Activated CD4-positive, alpha-beta T cell treated with anti-CD3 and anti-CD28 coated beads for 36 hours (primary cell): ENCODE measurements around the gene ANKS1B. TPM values are rescaled to one million over a fixed set of nuclear protein-coding genes. Genes with fewer than 3 reads are reported as not detected.

Source experiments
- ATAC-seq: fragments of 200-7000 bp; cut with Tn5 transposase; one replicate; pipeline ENCODE4 v1.10.0; 2021; ENCODE audit warnings: mild to moderate bottlenecking, moderate library complexity
- CTCF ChIA-PET: fragments of 350-600 bp; sonication (Branson Sonifier 250); formaldehyde crosslinking; loops from one replicate; lab custom pipeline; 2021; ENCODE audit warnings: antibody characterized with exemption; lab: Charles Lee
- POLR2A ChIA-PET: fragments of 350-600 bp; sonication (Branson Sonifier 250); formaldehyde crosslinking; loops from one replicate; lab custom pipeline; 2021; ENCODE audit warnings: antibody characterized with exemption, inconsistent platforms; lab: Charles Lee
- DNase-seq: peaks from one replicate; pipeline ENCODE4 v3.0.0-alpha.2; 2020
- H3K27ac Mint-ChIP-seq: one replicate; pipeline ENCODE4 v1.8.0; 2021; ENCODE audit warnings: mixed read lengths
- H3K27me3 Mint-ChIP-seq: one replicate; pipeline ENCODE4 v1.8.0; 2021; ENCODE audit warnings: mixed read lengths
- H3K36me3 Mint-ChIP-seq: one replicate; pipeline ENCODE4 v1.8.0; 2021; ENCODE audit warnings: low read depth, mixed read lengths
- H3K4me1 Mint-ChIP-seq: one replicate; pipeline ENCODE4 v1.8.0; 2021; ENCODE audit warnings: mixed read lengths
- H3K4me3 Mint-ChIP-seq: one replicate; pipeline ENCODE4 v1.8.0; 2021; ENCODE audit warnings: mild to moderate bottlenecking, moderate library complexity, mixed read lengths
- H3K9me3 Mint-ChIP-seq: one replicate; pipeline ENCODE4 v1.8.0; 2021; ENCODE audit warnings: low read depth, mixed read lengths
- intact Hi-C, 2 experiments: fragments of 100-400 bp; cut with DNase I in 1 of 2; cut with micrococcal nuclease in 1 of 2; formaldehyde crosslinking; loops; one replicate each; pipeline versions ENCODE4 v1.14.2 to v1.15.1; 2022 to 2024; cut with DNase I, micrococcal nuclease
- total RNA-seq, 2 experiments: library from RNA; stranded (reverse); gene quantifications; one replicate each; pipeline ENCODE4 v1.2.3, GENCODE V29; 2021

The ANKS1B gene
- total RNA-seq, 2 experiments from 2014 or later, result 0.19 to 0.73 TPM

DNA sequence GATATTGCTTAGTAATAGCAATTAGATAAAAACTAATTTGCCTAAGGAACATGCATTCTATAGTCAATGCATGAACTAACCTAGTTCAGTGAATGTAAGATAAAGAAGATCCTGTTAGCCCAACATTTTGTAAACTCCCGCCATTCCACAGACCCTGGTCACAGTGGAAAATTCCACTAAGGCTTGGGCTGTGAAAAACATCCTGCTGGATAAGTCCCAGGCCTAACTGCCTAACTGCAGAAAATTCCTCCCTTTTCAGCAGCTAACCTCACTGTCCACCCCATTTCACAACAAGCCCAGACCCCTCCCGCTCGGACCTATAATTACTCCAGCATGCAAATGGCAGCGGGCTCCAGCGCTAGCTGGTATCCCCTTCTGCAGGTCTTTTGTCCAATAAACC is 435.1 kb downstream of the ANKS1B start:
- peaks cover 8% of the 10 kb centered on the region for H3K9me3 Mint-ChIP-seq
- no peak overlapping the region for H3K27ac Mint-ChIP-seq
- no peaks in the 10 kb centered on the region for H3K27me3 Mint-ChIP-seq
- ChIA-PET POLR2A (no interaction called here), CTCF (no interaction called here)
- H3K4me3 Mint-ChIP-seq, result no peak overlapping the region
- DNase-seq, result no peak
- intact Hi-C loops, result no loop called here
- ATAC-seq, result no peak
- no peaks in the 10 kb centered on the region for H3K36me3 Mint-ChIP-seq
- no peaks in the 10 kb centered on the region for H3K4me1 Mint-ChIP-seq

DNA sequence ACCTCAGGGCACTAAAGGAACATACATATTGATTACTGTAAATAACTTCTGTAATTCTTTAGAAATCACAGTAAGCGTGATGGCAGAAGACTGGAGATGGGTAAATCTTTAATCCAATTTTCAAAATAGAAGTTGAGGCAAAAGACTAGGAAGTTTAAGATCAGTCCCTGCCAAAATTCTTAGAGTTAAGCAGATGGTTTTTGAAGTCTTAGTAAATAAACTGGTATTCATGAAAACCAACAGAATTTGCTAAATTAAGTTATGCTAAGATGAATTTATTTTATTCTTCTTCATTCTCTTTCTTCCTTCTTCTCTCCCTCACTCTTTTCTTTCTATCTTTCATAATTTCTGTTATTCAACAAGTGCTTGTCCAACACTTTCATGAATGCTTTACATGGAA is 435.5 kb downstream of the ANKS1B start:
- ATAC-seq, result no peak
- Mint-ChIP-seq H3K4me1 (no peaks in the 10 kb centered on the region), H3K9me3 (peaks cover 8% of the 10 kb centered on the region), H3K27ac (no peak overlapping the region), H3K27me3 (no peaks in the 10 kb centered on the region), H3K4me3 (no peak overlapping the region), H3K36me3 (no peaks in the 10 kb centered on the region)
- ChIA-PET CTCF (no interaction called here), POLR2A (no interaction called here)
- no peak for DNase-seq
- intact Hi-C loops, result no loop called here

DNA sequence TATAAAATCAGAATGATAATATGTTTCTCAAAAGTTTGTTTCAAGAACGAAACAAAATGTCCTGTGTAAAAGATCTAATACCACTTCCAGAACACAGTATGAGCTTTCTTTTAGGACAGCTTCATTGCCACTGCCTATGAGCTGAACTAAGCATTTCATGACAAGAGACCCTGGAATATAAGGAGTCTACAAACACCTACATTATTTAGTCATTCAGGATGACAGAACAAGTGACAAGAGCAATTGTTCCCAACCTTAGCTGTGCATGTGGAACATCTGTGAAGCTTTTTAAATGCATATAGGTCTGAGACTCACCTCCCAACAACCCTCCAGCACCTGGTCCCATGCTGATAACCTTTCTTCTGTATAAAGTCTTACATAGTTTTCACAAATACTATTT is 440.3 kb downstream of the ANKS1B start:
- peaks cover 2% of the 10 kb centered on the region for H3K9me3 Mint-ChIP-seq
- no peaks in the 10 kb centered on the region for H3K27me3 Mint-ChIP-seq
- ChIA-PET POLR2A (no interaction called here), CTCF (no interaction called here)
- no peak overlapping the region for H3K27ac Mint-ChIP-seq
- no peak for ATAC-seq
- no peak for DNase-seq
- H3K36me3 Mint-ChIP-seq, result no peaks in the 10 kb centered on the region
- no peak overlapping the region for H3K4me3 Mint-ChIP-seq
- intact Hi-C loops, result no loop called here
- no peaks in the 10 kb centered on the region for H3K4me1 Mint-ChIP-seq

DNA sequence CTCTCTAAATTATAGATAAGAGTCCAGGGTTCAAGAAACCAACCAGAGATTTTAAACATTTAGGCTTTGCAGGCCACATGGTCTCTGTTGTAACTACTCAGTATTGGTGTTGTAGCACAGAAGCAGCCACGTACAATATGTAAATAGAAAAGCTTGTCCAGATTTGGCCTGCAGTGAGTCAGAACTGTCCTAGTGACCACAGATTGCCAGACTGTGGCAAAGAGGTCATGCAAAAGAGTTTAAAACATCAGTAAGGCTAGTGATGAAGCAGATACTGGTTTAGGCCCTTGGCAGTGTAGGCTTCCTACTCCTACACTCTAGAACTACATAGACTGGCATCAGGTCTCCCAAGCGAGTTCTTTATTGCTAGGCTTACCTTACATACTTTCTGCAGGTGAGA is 454.8 kb downstream of the ANKS1B start:
- Mint-ChIP-seq H3K4me3 (no peak overlapping the region), H3K4me1 (no peaks in the 10 kb centered on the region), H3K27me3 (no peaks in the 10 kb centered on the region), H3K9me3 (peaks cover 2% of the 10 kb centered on the region), H3K27ac (no peak overlapping the region), H3K36me3 (no peaks in the 10 kb centered on the region)
- DNase-seq, result no peak
- no peak for ATAC-seq
- ChIA-PET CTCF (no interaction called here), POLR2A (no interaction called here)
- intact Hi-C loops, result no loop called here

DNA sequence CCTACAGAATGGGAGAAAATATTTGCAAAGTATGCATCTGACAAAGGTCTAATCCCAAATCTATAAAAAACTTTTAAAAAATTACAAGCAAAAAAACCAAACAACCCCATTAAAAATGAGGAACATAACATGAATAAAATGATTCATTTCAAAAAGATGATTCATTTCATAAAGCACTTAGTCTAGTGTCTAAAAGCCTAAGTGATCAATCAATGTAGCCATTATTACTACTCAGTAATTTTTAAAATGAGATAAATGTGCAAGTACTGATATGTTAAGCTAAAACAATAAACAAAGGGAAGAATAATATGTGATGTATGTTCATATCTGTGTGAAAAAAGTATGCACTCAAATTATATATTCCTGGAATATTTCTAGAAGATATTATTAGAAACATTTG is 456.3 kb downstream of the ANKS1B start:
- H3K9me3 Mint-ChIP-seq, result peaks cover 7% of the 10 kb centered on the region
- H3K27me3 Mint-ChIP-seq, result no peaks in the 10 kb centered on the region
- H3K27ac Mint-ChIP-seq, result no peak overlapping the region
- DNase-seq (no peak), ATAC-seq (no peak)
- no peaks in the 10 kb centered on the region for H3K4me1 Mint-ChIP-seq
- ChIA-PET POLR2A (no interaction called here), CTCF (no interaction called here)
- H3K36me3 Mint-ChIP-seq, result no peaks in the 10 kb centered on the region
- intact Hi-C loops, result no loop called here
- H3K4me3 Mint-ChIP-seq, result no peak overlapping the region

DNA sequence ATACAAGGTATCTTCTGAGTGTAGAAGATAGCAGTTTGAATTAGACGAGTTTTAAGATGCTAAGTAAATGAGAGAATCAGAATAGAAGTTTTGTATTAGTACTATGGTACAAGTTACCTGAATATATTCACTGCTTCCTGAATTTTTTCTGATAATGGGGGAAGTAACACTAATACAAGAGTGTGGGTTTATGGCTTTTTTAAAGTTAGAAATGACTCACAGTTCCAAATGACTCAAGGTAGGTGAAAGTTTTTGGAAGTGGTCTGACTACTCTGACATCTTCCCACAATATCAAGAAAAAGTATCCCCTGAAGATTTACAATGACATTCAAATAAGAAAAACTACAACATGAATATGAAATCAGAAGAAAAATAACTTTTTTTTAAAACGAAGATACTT is 460.9 kb downstream of the ANKS1B start:
- ChIA-PET CTCF (no interaction called here), POLR2A (no interaction called here)
- Mint-ChIP-seq H3K27ac (no peak overlapping the region), H3K36me3 (no peaks in the 10 kb centered on the region), H3K27me3 (no peaks in the 10 kb centered on the region), H3K9me3 (peaks cover 10% of the 10 kb centered on the region), H3K4me1 (no peaks in the 10 kb centered on the region), H3K4me3 (no peak overlapping the region)
- no peak for ATAC-seq
- DNase-seq, result no peak
- intact Hi-C loops, result no loop called here

DNA sequence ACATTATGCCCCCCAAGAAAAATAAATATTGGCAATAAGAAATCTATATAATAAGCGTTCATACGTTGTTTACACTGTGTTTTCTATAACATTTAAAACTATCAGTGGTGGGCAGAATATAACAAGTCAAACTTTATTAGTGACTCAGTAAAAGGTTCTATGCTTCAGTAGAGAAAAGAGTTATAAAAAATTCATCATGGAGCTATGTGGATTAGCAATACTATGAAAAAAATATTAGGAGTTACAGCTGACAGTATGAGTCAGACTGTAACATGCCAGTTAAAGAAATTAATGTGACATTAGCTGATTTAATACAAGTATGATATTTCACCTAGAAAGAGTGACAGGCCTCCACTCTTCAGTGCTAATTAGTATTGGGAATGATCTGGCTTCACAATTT is 462.3 kb downstream of the ANKS1B start:
- Mint-ChIP-seq H3K36me3 (no peaks in the 10 kb centered on the region), H3K9me3 (peaks cover 10% of the 10 kb centered on the region), H3K27me3 (no peaks in the 10 kb centered on the region), H3K27ac (no peak overlapping the region), H3K4me3 (no peak overlapping the region), H3K4me1 (no peaks in the 10 kb centered on the region)
- ATAC-seq (no peak), DNase-seq (no peak)
- POLR2A ChIA-PET, result no interaction called here
- intact Hi-C loops, result no loop called here
- CTCF ChIA-PET, result no interaction called here

DNA sequence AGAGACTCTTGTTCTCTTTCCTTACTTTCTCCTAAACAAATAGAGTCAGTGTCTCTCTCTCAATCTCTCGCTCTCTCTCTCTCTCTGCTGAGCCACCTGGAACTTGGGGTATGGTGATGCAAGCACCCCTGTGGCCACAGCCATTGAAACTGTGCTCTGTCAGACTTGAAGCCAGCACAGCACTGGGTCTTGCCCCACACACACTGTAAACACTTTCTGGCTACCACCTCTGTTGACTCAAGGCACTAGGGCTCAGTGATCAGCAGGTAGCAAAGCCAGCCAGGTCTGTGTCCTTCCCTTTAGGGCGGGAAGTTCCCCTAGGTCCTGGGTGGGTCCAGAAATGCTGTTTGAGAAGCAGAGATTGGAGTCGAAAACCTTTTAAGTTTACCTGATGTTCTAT is 463.1 kb downstream of the ANKS1B start:
- ChIA-PET CTCF (no interaction called here), POLR2A (no interaction called here)
- H3K36me3 Mint-ChIP-seq, result no peaks in the 10 kb centered on the region
- intact Hi-C loops, result no loop called here
- H3K27me3 Mint-ChIP-seq, result no peaks in the 10 kb centered on the region
- no peaks in the 10 kb centered on the region for H3K4me1 Mint-ChIP-seq
- no peak overlapping the region for H3K27ac Mint-ChIP-seq
- ATAC-seq, result no peak
- no peak for DNase-seq
- peaks cover 10% of the 10 kb centered on the region for H3K9me3 Mint-ChIP-seq
- H3K4me3 Mint-ChIP-seq, result no peak overlapping the region

DNA sequence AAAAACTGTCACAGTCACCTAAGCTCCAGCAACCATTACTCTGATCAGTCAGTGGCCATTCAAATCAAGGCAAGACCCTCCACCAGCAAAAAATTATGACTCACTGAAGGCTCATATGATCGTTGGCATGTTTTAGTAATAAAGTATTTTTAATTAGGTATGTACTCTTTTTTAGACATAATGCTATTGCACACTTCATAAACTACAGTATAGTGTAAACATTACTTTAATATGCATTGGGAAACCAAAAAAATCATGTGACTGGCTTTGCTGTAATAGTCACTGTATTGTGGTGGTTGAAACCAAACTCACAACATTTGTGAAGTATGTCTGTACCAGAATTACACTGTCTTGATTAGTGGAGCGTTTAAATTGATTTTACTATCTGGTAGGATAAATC is 471.7 kb downstream of the ANKS1B start:
- ATAC-seq, result no peak
- Mint-ChIP-seq H3K27me3 (no peaks in the 10 kb centered on the region), H3K4me3 (no peak overlapping the region), H3K27ac (no peak overlapping the region), H3K4me1 (no peaks in the 10 kb centered on the region), H3K36me3 (no peaks in the 10 kb centered on the region), H3K9me3 (peaks cover 5% of the 10 kb centered on the region)
- intact Hi-C loops, result no loop called here
- ChIA-PET POLR2A (no interaction called here), CTCF (interaction anchor here (0.7 kb wide), 1 partner anchor 8 kb away, joined by 3 read pairs; no protein-coding TSS in a partner anchor)
- DNase-seq, result no peak

DNA sequence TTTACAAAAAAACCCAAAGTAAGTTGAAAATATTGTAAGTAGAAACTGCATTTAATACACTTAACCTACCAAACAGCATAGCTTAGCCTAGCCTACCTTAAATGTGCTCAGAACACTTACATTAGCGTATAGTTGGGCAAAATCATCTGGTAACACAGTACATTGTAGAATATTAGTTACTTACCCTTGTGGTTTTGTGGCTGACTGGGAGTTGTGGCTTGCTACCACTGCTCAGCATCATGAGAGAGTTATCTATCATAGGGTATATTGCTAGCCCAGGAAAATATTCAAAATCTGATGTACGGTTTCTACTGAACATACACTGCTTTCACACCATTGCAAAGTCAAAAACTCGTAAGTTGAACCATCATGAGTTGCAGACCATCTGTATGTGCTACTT is 478.9 kb downstream of the ANKS1B start:
- intact Hi-C loops, result no loop called here
- H3K36me3 Mint-ChIP-seq, result no peaks in the 10 kb centered on the region
- ChIA-PET CTCF (no interaction called here), POLR2A (no interaction called here)
- peaks cover 6% of the 10 kb centered on the region for H3K9me3 Mint-ChIP-seq
- H3K27ac Mint-ChIP-seq, result no peak overlapping the region
- DNase-seq (no peak), ATAC-seq (no peak)
- H3K4me3 Mint-ChIP-seq, result no peak overlapping the region
- no peaks in the 10 kb centered on the region for H3K4me1 Mint-ChIP-seq
- no peaks in the 10 kb centered on the region for H3K27me3 Mint-ChIP-seq

DNA sequence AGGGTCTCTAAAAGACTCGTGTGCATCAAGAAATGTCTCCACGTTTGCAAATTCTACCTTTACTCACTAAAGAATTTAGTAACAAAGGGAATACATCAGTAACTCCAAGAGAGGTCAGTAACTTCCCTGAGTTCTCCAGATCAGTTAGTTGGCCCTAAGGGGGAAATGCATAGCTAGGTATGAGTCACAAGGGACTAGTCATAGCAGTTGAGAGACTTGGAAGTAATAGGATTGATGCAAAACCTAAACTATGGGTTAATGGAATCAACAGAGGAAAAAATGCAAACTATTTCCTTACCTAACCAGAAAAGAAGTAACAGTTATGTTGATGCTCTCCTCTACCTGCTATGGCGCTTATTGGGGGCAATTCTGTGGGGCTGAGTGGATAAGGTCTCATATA is 486.0 kb downstream of the ANKS1B start:
- DNase-seq (no peak), ATAC-seq (no peak)
- H3K4me1 Mint-ChIP-seq, result no peaks in the 10 kb centered on the region
- H3K36me3 Mint-ChIP-seq, result no peaks in the 10 kb centered on the region
- ChIA-PET POLR2A (no interaction called here), CTCF (no interaction called here)
- H3K4me3 Mint-ChIP-seq, result no peak overlapping the region
- peaks cover 14% of the 10 kb centered on the region for H3K9me3 Mint-ChIP-seq
- H3K27me3 Mint-ChIP-seq, result no peaks in the 10 kb centered on the region
- intact Hi-C loops, result no loop called here
- H3K27ac Mint-ChIP-seq, result no peak overlapping the region

DNA sequence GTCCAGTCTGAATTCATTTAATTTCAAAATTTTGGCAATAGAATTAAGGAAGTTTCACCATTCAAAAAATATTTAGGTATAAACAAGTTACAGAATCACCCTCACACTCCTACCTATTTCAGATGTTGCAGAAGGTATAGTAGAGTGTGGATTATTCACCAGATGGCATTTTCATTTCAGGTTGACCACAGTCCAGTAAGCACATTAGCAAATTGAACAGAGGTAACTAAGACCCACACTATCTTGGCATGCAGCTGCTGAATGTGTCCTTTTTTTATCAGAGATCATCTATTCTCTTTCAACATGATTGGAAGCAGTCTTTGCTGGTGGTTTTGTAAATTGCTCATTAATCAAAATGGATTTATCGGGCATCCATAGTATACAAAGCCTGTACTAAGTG is 488.9 kb downstream of the ANKS1B start:
- Mint-ChIP-seq H3K4me3 (no peak overlapping the region), H3K9me3 (peaks cover 12% of the 10 kb centered on the region), H3K36me3 (no peaks in the 10 kb centered on the region), H3K27ac (no peak overlapping the region), H3K27me3 (no peaks in the 10 kb centered on the region), H3K4me1 (no peaks in the 10 kb centered on the region)
- ChIA-PET POLR2A (interaction anchor here (0.6 kb wide), 1 partner anchor 289 kb away, joined by 3 read pairs; no protein-coding TSS in a partner anchor), CTCF (no interaction called here)
- no peak for DNase-seq
- no peak for ATAC-seq
- intact Hi-C loops, result no loop called here

DNA sequence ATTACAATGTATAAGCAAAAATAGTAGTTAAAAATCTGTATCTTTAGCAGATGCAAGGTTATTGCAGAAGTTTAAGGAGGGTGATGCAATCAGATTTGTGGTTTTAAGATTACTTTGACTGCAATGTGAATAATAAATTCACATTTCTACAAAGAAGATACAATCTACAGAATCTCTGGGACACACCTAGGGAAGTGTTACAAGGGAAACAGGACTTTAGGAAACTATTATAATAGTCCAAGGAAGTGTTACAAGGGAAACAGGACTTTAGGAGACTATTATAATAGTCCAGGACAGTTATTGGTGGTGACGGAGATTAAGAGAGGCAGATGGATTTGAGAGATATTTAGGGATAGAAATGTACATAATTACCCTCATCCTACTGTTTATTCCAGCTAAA is 491.5 kb downstream of the ANKS1B start:
- Mint-ChIP-seq H3K4me1 (no peaks in the 10 kb centered on the region), H3K27ac (no peak overlapping the region), H3K9me3 (peaks cover 9% of the 10 kb centered on the region), H3K4me3 (no peak overlapping the region), H3K27me3 (no peaks in the 10 kb centered on the region), H3K36me3 (no peaks in the 10 kb centered on the region)
- ATAC-seq, result no peak
- ChIA-PET POLR2A (no interaction called here), CTCF (no interaction called here)
- intact Hi-C loops, result no loop called here
- DNase-seq, result no peak
